Prostate gland (tissue), 2 donors: Measurements from ENCODE around the gene RNF26. TPM values are rescaled to one million over a fixed set of nuclear protein-coding genes. Genes with fewer than 3 reads are reported as not detected.

Experiments
- DNase-seq: peaks from one replicate; pipeline ENCODE4 v3.0.0-alpha.2; 2019; ENCODE audit warnings: low spot score
- H3K27ac ChIP-seq, 2 donors: fragments of 200-600 bp; sonication (generic); 2 replicates each; pipeline ENCODE4 v1.5.1; 2017 to 2019
- H3K27me3 ChIP-seq: fragments of 200-600 bp; sonication (generic); replicated peaks from 2 replicates; pipeline ENCODE4 v1.5.1; 2019; ENCODE audit not compliant: insufficient read depth
- H3K36me3 ChIP-seq, 2 donors: fragments of 200-600 bp; sonication (generic); 1 replicate in 1 of 2; 2 replicates in 1 of 2; pipeline versions ENCODE4 v1.5.1 to v1.8.1; 2017 to 2019
- H3K4me1 ChIP-seq: fragments of 200-600 bp; sonication (generic); replicated peaks from 2 replicates; pipeline ENCODE4 v1.5.1; 2019
- H3K4me3 ChIP-seq, 2 donors: fragments of 200-600 bp; sonication (generic); 2 replicates each; pipeline ENCODE4 v1.5.1; 2017 to 2019
- H3K9me3 ChIP-seq: fragments of 200-600 bp; sonication (generic); 2 replicates; pipeline ENCODE4 v1.5.1; 2017
- POLR2A ChIP-seq: fragments of 450-650 bp; IDR thresholded peaks from one replicate; pipeline ENCODE4 v1.6.1; 2016; ENCODE audit warnings: antibody characterized with exemption, mild to moderate bottlenecking
- POLR2AphosphoS5 ChIP-seq: sonication (generic); formaldehyde crosslinking; IDR thresholded peaks from one replicate; pipeline ENCODE4 v1.6.1; 2017; ENCODE audit warnings: antibody characterized with exemption
- WGBS: methylation state at CpG from one replicate; pipeline ENCODE4 v1.1.5; 2018; 5-methylcytosine and 5-hydroxymethylcytosine counted together
- intact Hi-C: fragments of 100-400 bp; cut with DNase I; formaldehyde crosslinking; loops from one replicate; pipeline ENCODE4 v1.14.2; 2022
- total RNA-seq, 2 donors: library from RNA; depleted of rRNA; stranded (reverse); fragments of >200 nt; gene quantifications; one replicate each; pipeline ENCODE4 v1.1.0, GENCODE V29; 2016
- TF ChIP-seq, protein P1 (sequence below), 4 experiments: fragments of 200-600 bp in 2 of 4; fragments of 450-650 bp in 2 of 4; sonication (generic) in 2 of 4; IDR thresholded peaks; 1 replicate in 3 of 4; 2 replicates in 1 of 4; pipeline ENCODE4 v1.5.1; 2016 to 2019; ENCODE audit warnings: antibody characterized with exemption in 4 of 4, mild to moderate bottlenecking in 2 of 4, moderate library complexity in 2 of 4

The RNF26 gene
- total RNA-seq, 2 donors from 2014 or later, result 17.6 to 34.2 TPM

DNA sequence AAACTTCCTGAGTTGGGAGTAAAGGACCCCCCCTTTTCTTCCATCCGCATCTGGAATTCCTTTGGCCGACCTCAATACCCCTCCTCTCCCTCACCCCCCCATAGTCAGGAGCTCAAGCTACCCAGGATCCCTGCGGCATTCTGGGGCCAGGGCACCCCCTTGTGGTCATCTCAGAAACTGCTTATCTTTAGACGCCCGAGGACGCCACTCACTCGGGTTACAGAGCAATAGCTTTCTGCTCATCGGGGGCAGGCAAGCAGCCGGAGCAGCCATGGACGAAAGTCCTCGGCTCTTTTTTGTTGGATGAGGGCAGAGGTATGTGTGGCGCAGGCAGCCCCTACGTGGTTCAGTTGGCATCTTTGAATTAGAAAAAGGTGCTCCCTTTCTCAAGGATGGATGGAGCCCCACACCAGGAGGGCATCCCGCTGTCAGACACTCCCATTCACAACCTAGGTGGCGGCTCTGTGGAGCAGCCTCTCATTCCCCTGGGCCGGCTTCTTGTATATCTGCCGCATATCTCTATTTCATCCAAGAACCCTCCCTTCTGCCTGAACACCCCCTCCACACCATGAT, 4.1 kb downstream of the RNF26 start:
- no peaks in the 10 kb centered on the region for H3K27me3 ChIP-seq
- no peaks in the 10 kb centered on the region for H3K9me3 ChIP-seq
- peak; percentile 38 for TF ChIP-seq POLR2AphosphoS5
- TF ChIP-seq, protein P1, sequence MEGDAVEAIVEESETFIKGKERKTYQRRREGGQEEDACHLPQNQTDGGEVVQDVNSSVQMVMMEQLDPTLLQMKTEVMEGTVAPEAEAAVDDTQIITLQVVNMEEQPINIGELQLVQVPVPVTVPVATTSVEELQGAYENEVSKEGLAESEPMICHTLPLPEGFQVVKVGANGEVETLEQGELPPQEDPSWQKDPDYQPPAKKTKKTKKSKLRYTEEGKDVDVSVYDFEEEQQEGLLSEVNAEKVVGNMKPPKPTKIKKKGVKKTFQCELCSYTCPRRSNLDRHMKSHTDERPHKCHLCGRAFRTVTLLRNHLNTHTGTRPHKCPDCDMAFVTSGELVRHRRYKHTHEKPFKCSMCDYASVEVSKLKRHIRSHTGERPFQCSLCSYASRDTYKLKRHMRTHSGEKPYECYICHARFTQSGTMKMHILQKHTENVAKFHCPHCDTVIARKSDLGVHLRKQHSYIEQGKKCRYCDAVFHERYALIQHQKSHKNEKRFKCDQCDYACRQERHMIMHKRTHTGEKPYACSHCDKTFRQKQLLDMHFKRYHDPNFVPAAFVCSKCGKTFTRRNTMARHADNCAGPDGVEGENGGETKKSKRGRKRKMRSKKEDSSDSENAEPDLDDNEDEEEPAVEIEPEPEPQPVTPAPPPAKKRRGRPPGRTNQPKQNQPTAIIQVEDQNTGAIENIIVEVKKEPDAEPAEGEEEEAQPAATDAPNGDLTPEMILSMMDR (IDR thresholded peaks at IDR 0.05), result peak; percentile 70 to 79 (median 72)
- TF ChIP-seq POLR2A, result no peak
- 19% methylated on average over 17 of the region's 17 CpGs for WGBS
- H3K27ac ChIP-seq, result peak overlapping the region in 1 of 2 donors; percentile 18
- intact Hi-C loops, result loop anchor here (2.0 kb wide), 1 partner anchor 132 kb away; the partner anchor contains the start of gene CBL
- H3K4me3 ChIP-seq, result no peak overlapping the region
- H3K36me3 ChIP-seq, result no peaks in the 10 kb centered on the region
- H3K4me1 ChIP-seq, result peaks cover 20% of the 10 kb centered on the region
- peak; percentile 50 for DNase-seq

DNA sequence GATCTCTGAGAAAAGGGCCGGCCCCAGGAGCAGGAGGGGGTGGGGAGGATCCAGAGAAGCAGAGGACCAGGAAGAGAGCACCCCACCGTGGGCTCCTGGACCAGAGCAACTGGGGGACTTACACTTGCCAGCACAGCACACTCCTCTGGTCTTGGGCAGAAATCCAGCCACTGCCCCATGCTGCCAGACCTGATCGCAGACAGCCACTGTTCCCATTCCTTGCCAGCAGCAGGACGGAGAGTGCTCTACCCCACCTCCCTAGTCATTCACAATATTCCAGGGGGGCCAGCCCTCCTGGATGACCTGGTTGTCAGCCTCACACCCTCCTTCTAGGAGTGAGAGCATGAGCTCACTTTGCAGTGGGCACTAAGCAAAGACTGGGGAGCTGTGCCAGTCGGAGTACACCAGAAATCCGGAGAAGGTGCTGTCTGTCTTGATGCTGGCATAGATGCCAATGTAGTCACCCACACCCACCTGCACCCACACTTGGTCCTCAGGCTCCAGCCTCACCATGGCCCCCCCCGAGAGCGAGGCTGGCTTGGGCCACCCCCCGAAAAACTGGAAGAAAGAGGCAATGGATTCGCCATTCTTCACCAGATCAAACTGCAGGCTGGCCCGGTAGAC, 4.8 kb downstream of the RNF26 start:
- intact Hi-C loops, result loop anchor here (2.0 kb wide), 1 partner anchor 132 kb away; the partner anchor contains the start of gene CBL
- Histone ChIP-seq H3K27me3 (no peaks in the 10 kb centered on the region), H3K4me1 (peaks cover 20% of the 10 kb centered on the region), H3K4me3 (peak overlapping the region in 1 of 2 donors; percentile 41), H3K36me3 (no peaks in the 10 kb centered on the region), H3K27ac (peak overlapping the region in 1 of 2 donors; percentile 18), H3K9me3 (no peaks in the 10 kb centered on the region)
- 48% methylated on average over 11 of the region's 11 CpGs for WGBS
- DNase-seq, result no peak
- no peak for TF ChIP-seq POLR2AphosphoS5

GRCh38 chr11:119339589-119340334, 5.4 kb downstream of the RNF26 start:
- peaks cover 19% of the 10 kb centered on the region for H3K4me1 ChIP-seq
- intact Hi-C loops, result loop anchor here (2.0 kb wide), 1 partner anchor 133 kb away; the partner anchor contains the start of gene CBL

DNA sequence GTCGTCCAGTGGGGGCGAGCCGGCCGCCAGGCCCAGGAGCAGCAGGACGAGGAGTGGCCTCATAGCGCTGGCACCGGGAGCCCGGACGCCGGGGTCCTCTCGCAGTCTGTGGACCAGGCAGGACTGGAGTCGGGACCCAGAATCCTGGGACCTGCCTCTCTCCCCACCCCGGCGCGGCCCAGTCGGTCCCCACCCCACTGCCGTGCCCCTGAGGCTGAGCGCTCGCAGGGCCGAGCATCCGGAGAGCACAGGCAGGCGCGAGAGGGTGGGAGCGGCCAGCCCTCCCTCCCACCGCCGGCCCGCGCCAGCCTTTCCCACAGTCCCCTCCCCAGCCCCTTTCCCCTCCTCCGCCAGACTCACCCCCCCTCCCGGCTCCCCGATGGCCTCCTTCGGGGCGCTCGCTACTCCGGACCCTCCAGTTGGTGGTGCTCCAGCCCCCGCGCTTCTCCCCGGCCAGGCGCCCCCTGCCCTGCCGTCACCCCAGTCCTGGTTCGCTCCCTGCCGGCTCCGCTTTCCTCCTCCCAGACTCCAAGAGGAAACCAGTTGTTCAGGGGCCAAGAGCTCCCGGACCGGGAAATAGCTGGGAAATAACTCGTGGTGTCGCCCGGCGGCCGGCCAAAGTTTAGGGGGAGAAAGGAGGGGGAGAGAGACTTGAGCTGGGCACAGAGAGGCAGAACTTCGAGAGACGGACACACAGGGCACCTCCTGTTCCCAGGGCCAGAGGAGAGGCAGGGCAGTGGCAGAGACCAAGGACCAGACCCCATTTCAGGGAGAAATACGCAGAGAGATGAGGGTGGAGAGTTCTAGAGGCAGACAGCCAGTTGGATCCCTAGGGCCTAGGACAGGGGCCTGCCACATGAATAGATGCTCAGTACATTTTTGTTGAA, 6.3 kb downstream of the RNF26 start, which contains the start of gene C1QTNF5:
TSS of gene C1QTNF5 (minus strand) at position 549 of the 887 bp plus-strand sequence. CDS start at position 63, 486 bp downstream.
- 5% methylated on average over 38 of the region's 53 CpGs for WGBS
- H3K4me1 ChIP-seq, result peaks cover 11% of the 10 kb centered on the region
- intact Hi-C loops, result no loop called here

More at GRCh38 chr11:119339589-119340334, 5.4 kb downstream of the RNF26 start:
- H3K27ac ChIP-seq, result peak overlapping the region; percentile 69 to 78
- TF ChIP-seq POLR2A, result no peak
- TF ChIP-seq, protein P1 (IDR thresholded peaks at IDR 0.05), result peak; percentile 80 to 95 (median 82)
- H3K4me3 ChIP-seq, result peak overlapping the region; percentile 33 to 41
- no peaks in the 10 kb centered on the region for H3K9me3 ChIP-seq
- no peak for DNase-seq
- H3K36me3 ChIP-seq, result no peaks in the 10 kb centered on the region
- WGBS, result 13% methylated on average over 14 of the region's 86 CpGs
- H3K27me3 ChIP-seq, result no peaks in the 10 kb centered on the region

More for the DNA sequence above, 6.3 kb downstream of the RNF26 start, which contains the start of gene C1QTNF5:
- no peaks in the 10 kb centered on the region for H3K27me3 ChIP-seq
- peak; percentile 72 for TF ChIP-seq POLR2AphosphoS5
- TF ChIP-seq, protein P1 (IDR thresholded peaks at IDR 0.05), result peak in 1 of 4 experiments; percentile 6
- peak; percentile 24 for TF ChIP-seq POLR2A
- H3K27ac ChIP-seq, result peak within 1 kb of the TSS; percentile 69 to 78
- DNase-seq, result peak; percentile 67
- H3K9me3 ChIP-seq, result no peaks in the 10 kb centered on the region
- peak within 1 kb of the TSS; percentile 33 to 41 for H3K4me3 ChIP-seq
- no peaks in the 10 kb centered on the region for H3K36me3 ChIP-seq
